ENCODE data around the gene CDK12. TPM values are rescaled to one million over a fixed set of nuclear protein-coding genes. Genes with fewer than 3 reads are reported as not detected.

Gene CDK12
- polyA plus RNA-seq, 1 of the 3 experiments (the other 2 are of a cell fraction), result 11.6 TPM

DNA sequence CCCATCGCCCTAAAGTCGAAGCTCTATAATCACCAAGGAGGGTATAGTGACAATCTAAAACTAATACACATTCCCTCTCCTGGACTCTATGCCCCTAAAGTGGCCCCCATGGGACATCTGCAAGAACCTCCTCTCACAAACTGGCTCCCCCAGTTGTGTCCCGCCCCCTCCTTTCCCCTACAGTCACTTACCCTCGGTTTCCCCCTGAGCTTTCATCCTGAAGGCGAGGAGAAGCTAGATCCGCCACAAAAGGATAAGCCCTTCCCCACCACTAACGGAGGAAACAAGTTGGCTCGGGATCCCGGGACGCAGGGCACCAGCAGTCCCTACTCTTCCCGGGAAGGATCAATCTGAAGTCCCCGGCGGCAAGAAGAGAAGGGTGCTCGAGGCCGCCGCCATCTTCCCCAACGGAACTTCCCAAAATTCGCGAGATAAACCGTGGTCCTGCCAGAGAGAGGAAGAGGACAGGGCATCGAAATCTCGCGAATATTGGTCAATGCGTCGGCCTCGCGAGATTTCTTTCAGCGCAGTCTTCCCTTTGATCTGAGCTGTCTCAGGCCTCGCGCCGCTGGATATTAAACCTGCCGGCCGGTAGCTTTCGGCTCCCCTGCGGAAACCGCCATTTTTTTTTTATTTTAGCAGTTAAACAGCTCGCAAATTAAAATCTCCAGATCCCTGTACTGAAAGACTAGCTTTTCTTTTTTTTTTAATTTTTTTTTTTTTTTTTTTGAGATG lies 10.3 kb upstream of the CDK12 start, which contains the start of gene MED1:
MED1 (minus strand) TSS at position 417 of the 735 bp plus-strand sequence; CDS start at position 216, 201 bp downstream.
- Histone ChIP-seq H3K79me2 (ENCODE audit: insufficient read depth) (peaks cover 52% of the 10 kb centered on the region), H3K4me1 (ENCODE audit: control insufficient read depth in 1 of 2, insufficient read depth in 2 of 2, low read depth in 1 of 2, low read length in 1 of 2) (peaks cover 4% of the 10 kb centered on the region in 2 experiments; a peak in 2 of 4 replicates), H3K27ac (ENCODE audit: low read depth in 2 of 2, low read length in 1 of 2) (peak within 1 kb of the TSS; percentile 77 to 85), H3K4me2 (peak within 1 kb of the TSS; percentile 98), H3K9me3 (no peaks in the 10 kb centered on the region), H3F3A (replicated peaks; ENCODE audit: insufficient read depth) (peaks cover 7% of the 10 kb centered on the region), H3K9ac (peak within 1 kb of the TSS; percentile 97), H3K27me3 (ENCODE audit: insufficient read depth) (no peaks in the 10 kb centered on the region), H3K9me2 (no peaks in the 10 kb centered on the region), H3K4me3 (ENCODE audit: low read depth in 2 of 2, low read length in 1 of 2) (peak within 1 kb of the TSS; percentile 67 to 87), H4K20me1 (ENCODE audit: insufficient read depth) (no peaks in the 10 kb centered on the region), H3K36me3 (replicated peaks in 1 of 2; ENCODE audit: control insufficient read depth in 1 of 2, insufficient read depth in 2 of 2, low read length in 1 of 2) (peaks cover 5 to 24% of the 10 kb centered on the region in 2 experiments), H2AFZ (ENCODE audit: low read depth) (peak within 1 kb of the TSS; percentile 97)
- ChIA-PET CTCF (interaction anchor here (0.9 to 1.6 kb wide), 2 partner anchors 10 to 49 kb away, joined by 3 to 4 read pairs; partner anchors contain the start of genes CDK12 and FBXL20), POLR2A (interaction anchor here (0.7 to 3.8 kb wide), 6 partner anchors 12 to 857 kb away, joined by 3 to 41 read pairs (median 5); partner anchors contain the start of genes CASC3, CDK12, FBXL20 and RPL19)
- WGBS (ENCODE audit: low lambda C conversion rate), result under 1% methylated on average over 37 of the region's 37 CpGs
- peak; percentile 88 for DNase-seq
- TF ChIP-seq JUND (IDR thresholded peaks at IDR 0.05), result no peak
- TF ChIP-seq POLR2AphosphoS5 (IDR thresholded peaks at IDR 0.05; ENCODE audit: low read depth, low read length), result peak; percentile 83
- TF ChIP-seq TEAD4 (IDR thresholded peaks at IDR 0.05; ENCODE audit: borderline replicate concordance, insufficient read depth), result no peak
- peak; percentile 57; the same call in 1 of the 2 replicates for TF ChIP-seq GABPA (IDR thresholded peaks at IDR 0.05; ENCODE audit: low read depth)
- TF ChIP-seq ELF1 (IDR thresholded peaks at IDR 0.05), result peak; percentile 78
- no peak for TF ChIP-seq MEF2A (IDR thresholded peaks at IDR 0.05; ENCODE audit: borderline replicate concordance, low read depth)
- TF ChIP-seq SIN3A (IDR thresholded peaks at IDR 0.05; ENCODE audit: borderline replicate concordance, low read depth, low read length), result peak; percentile 99
- TF ChIP-seq RCOR1 (IDR thresholded peaks at IDR 0.05; ENCODE audit: low read length), result no peak
- TF ChIP-seq PBX3 (IDR thresholded peaks at IDR 0.05), result 0 out of 2 replicates have a peak, but pooled peaks have one; percentile 5
- no peak for TF ChIP-seq RXRA (IDR thresholded peaks at IDR 0.05; ENCODE audit: borderline replicate concordance, low read depth)
- no peak for TF ChIP-seq GATA2 (CRISPR knock-in tag; IDR thresholded peaks at IDR 0.05)
- no peak for TF ChIP-seq EP300 (IDR thresholded peaks at IDR 0.05; ENCODE audit: borderline replicate concordance in 1 of 2, low read depth in 1 of 2, low read length in 1 of 2)
- TF ChIP-seq, protein P1, sequence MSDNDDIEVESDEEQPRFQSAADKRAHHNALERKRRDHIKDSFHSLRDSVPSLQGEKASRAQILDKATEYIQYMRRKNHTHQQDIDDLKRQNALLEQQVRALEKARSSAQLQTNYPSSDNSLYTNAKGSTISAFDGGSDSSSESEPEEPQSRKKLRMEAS (IDR thresholded peaks at IDR 0.05; ENCODE audit: low read depth), result peak; percentile 65
- TF ChIP-seq EZH2phosphoT487 (IDR thresholded peaks at IDR 0.05; ENCODE audit: borderline replicate concordance, low read depth), result no peak
- TF ChIP-seq FOSL2 (IDR thresholded peaks at IDR 0.05; ENCODE audit: borderline replicate concordance, low read depth), result no peak
- TF ChIP-seq CHD2 (IDR thresholded peaks at IDR 0.05; ENCODE audit: low read length, partially characterized antibody), result peak; percentile 99
- TF ChIP-seq REST (IDR thresholded peaks at IDR 0.05; ENCODE audit: low read depth, low read length), result peak; percentile 18; the same call in 1 of the 2 replicates
- TF ChIP-seq MXI1 (IDR thresholded peaks at IDR 0.05; ENCODE audit: low read depth, low read length), result peak; percentile 64
- TF ChIP-seq TAF1 (IDR thresholded peaks at IDR 0.05; ENCODE audit: borderline replicate concordance, low read depth, low read length), result peak; percentile 96
- TF ChIP-seq, protein P2, sequence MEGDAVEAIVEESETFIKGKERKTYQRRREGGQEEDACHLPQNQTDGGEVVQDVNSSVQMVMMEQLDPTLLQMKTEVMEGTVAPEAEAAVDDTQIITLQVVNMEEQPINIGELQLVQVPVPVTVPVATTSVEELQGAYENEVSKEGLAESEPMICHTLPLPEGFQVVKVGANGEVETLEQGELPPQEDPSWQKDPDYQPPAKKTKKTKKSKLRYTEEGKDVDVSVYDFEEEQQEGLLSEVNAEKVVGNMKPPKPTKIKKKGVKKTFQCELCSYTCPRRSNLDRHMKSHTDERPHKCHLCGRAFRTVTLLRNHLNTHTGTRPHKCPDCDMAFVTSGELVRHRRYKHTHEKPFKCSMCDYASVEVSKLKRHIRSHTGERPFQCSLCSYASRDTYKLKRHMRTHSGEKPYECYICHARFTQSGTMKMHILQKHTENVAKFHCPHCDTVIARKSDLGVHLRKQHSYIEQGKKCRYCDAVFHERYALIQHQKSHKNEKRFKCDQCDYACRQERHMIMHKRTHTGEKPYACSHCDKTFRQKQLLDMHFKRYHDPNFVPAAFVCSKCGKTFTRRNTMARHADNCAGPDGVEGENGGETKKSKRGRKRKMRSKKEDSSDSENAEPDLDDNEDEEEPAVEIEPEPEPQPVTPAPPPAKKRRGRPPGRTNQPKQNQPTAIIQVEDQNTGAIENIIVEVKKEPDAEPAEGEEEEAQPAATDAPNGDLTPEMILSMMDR (IDR thresholded peaks at IDR 0.05), result no peak
- TF ChIP-seq, protein P3, sequence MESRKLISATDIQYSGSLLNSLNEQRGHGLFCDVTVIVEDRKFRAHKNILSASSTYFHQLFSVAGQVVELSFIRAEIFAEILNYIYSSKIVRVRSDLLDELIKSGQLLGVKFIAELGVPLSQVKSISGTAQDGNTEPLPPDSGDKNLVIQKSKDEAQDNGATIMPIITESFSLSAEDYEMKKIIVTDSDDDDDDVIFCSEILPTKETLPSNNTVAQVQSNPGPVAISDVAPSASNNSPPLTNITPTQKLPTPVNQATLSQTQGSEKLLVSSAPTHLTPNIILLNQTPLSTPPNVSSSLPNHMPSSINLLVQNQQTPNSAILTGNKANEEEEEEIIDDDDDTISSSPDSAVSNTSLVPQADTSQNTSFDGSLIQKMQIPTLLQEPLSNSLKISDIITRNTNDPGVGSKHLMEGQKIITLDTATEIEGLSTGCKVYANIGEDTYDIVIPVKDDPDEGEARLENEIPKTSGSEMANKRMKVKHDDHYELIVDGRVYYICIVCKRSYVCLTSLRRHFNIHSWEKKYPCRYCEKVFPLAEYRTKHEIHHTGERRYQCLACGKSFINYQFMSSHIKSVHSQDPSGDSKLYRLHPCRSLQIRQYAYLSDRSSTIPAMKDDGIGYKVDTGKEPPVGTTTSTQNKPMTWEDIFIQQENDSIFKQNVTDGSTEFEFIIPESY (IDR thresholded peaks at IDR 0.05; ENCODE audit: borderline replicate concordance, low read depth), result peak; percentile 100
- TF ChIP-seq, protein P4, sequence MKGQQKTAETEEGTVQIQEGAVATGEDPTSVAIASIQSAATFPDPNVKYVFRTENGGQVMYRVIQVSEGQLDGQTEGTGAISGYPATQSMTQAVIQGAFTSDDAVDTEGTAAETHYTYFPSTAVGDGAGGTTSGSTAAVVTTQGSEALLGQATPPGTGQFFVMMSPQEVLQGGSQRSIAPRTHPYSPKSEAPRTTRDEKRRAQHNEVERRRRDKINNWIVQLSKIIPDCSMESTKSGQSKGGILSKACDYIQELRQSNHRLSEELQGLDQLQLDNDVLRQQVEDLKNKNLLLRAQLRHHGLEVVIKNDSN (IDR thresholded peaks at IDR 0.05; ENCODE audit: borderline replicate concordance, low read depth), result no peak

Data from SK-N-SH (cell line).